Effector memory CD4-positive, alpha-beta T cell (primary cell): ENCODE data around the gene EIF4H.

Experiments
- DNase-seq, 3 donors: peaks; one replicate each; pipeline ENCODE4 v3.0.0-alpha.2; 2020
- H3K27ac ChIP-seq: 2 replicates; pipeline ENCODE4 v1.7.0; 2013; ENCODE audit warnings: mild to moderate bottlenecking, low read length, moderate library complexity; ENCODE audit not compliant: insufficient read depth, poor library complexity, severe bottlenecking
- H3K27me3 ChIP-seq: replicated peaks from 2 replicates; pipeline ENCODE4 v1.7.0; 2013; ENCODE audit warnings: mild to moderate bottlenecking, low read length; ENCODE audit not compliant: insufficient read depth, control insufficient read depth, poor library complexity, severe bottlenecking
- H3K36me3 ChIP-seq: 2 replicates; pipeline ENCODE4 v1.7.0; 2013; ENCODE audit warnings: mild to moderate bottlenecking, low read length, moderate library complexity; ENCODE audit not compliant: control insufficient read depth, insufficient read depth
- H3K4me1 ChIP-seq: 2 replicates; pipeline ENCODE4 v1.7.0; 2013; ENCODE audit warnings: low read length, mild to moderate bottlenecking; ENCODE audit not compliant: control insufficient read depth, insufficient read depth, poor library complexity, severe bottlenecking
- H3K4me3 ChIP-seq: 2 replicates; pipeline ENCODE4 v1.7.0; 2013; ENCODE audit warnings: low read length, low read depth, mild to moderate bottlenecking; ENCODE audit not compliant: insufficient read depth, poor library complexity, severe bottlenecking
- H3K9me3 ChIP-seq: 2 replicates; pipeline ENCODE4 v1.7.0; 2013; ENCODE audit warnings: mild to moderate bottlenecking, low read length, moderate library complexity; ENCODE audit not compliant: control insufficient read depth
- total RNA-seq, 3 donors: gene quantifications; one replicate each; lab custom pipeline; 2026; lab: John Stamatoyannopoulos, UW

Gene EIF4H
- total RNA-seq = 296 to 359 (median 314) reads per million in 3 donors

GRCh38 chr7:74173866-74174605 lies at the start of gene EIF4H:
Gene EIF4H (plus strand): TSS chr7:74174356. CDS start chr7:74174384, 28 bp downstream.
- H3K36me3 ChIP-seq = peaks cover 6% of the 10 kb centered on the region
- no peaks in the 10 kb centered on the region for H3K9me3 ChIP-seq
- peak; percentile 86 to 88 (median 87) for DNase-seq
- H3K4me3 ChIP-seq = peak within 1 kb of the TSS; percentile 97
- peaks cover 39% of the 10 kb centered on the region for H3K4me1 ChIP-seq
- H3K27ac ChIP-seq = peak within 1 kb of the TSS; percentile 91
- H3K27me3 ChIP-seq = no peaks in the 10 kb centered on the region

- Histone ChIP-seq H3K36me3 (peaks cover 2% of the 10 kb centered on the region), H3K27me3 (no peaks in the 10 kb centered on the region), H3K27ac (no peak overlapping the region), H3K4me1 (no peaks in the 10 kb centered on the region), H3K4me3 (no peak overlapping the region), H3K9me3 (no peaks in the 10 kb centered on the region)
- DNase-seq = no peak
Observed at GRCh38 chr7:74126220-74126880, 47.8 kb upstream of the EIF4H start.

GRCh38 chr7:74129887-74130286 lies 44.3 kb upstream of the EIF4H start:
- H3K4me3 ChIP-seq = no peak overlapping the region
- no peaks in the 10 kb centered on the region for H3K27me3 ChIP-seq
- no peak overlapping the region for H3K27ac ChIP-seq
- no peaks in the 10 kb centered on the region for H3K4me1 ChIP-seq
- DNase-seq = no peak
- H3K36me3 ChIP-seq = no peaks in the 10 kb centered on the region
- no peaks in the 10 kb centered on the region for H3K9me3 ChIP-seq

GRCh38 chr7:74130518-74130917 lies 43.6 kb upstream of the EIF4H start:
- H3K4me1 ChIP-seq = no peaks in the 10 kb centered on the region
- H3K27ac ChIP-seq = no peak overlapping the region
- no peaks in the 10 kb centered on the region for H3K27me3 ChIP-seq
- no peak overlapping the region for H3K4me3 ChIP-seq
- no peaks in the 10 kb centered on the region for H3K36me3 ChIP-seq
- H3K9me3 ChIP-seq = no peaks in the 10 kb centered on the region
- DNase-seq = no peak

DNA sequence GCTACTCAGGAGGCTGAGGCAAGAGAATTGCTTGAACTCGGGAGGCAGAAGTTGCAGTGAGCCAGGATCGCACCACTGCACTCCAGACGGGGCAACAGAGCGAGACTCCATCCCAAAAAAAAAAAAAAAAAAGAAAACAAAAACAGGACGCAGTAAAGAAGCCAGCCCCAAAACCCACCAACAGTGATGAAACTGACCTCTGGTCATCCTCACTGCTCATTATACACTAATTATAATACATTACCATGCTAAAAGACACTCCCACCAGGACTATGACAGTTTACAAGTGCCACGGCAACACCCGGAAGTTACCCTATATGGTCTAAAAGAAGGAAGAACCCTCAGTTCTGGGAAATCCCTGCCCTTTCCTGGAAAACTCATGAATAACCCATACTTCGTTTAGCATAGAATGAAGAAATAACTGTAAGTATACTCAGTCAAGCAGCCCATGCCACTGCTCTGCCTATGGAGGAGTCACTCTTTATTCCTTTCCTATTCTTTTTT lies 40.0 kb upstream of the EIF4H start:
- Histone ChIP-seq H3K27ac (no peak overlapping the region), H3K9me3 (no peaks in the 10 kb centered on the region)
- DNase-seq = no peak

GRCh38 chr7:74138334-74138867 lies 35.8 kb upstream of the EIF4H start:
- no peaks in the 10 kb centered on the region for H3K9me3 ChIP-seq
- H3K4me3 ChIP-seq = no peak overlapping the region
- no peaks in the 10 kb centered on the region for H3K36me3 ChIP-seq
- peak in 2 of 3 donors; percentile 10 to 17 for DNase-seq
- no peak overlapping the region for H3K27ac ChIP-seq
- no peaks in the 10 kb centered on the region for H3K4me1 ChIP-seq
- no peaks in the 10 kb centered on the region for H3K27me3 ChIP-seq

More for the DNA sequence above, 40.0 kb upstream of the EIF4H start:
- H3K4me3 ChIP-seq = no peak overlapping the region
- no peaks in the 10 kb centered on the region for H3K36me3 ChIP-seq
- no peaks in the 10 kb centered on the region for H3K27me3 ChIP-seq
- H3K4me1 ChIP-seq = no peaks in the 10 kb centered on the region

GRCh38 chr7:74138945-74139843 lies 35.0 kb upstream of the EIF4H start:
- Histone ChIP-seq H3K27ac (no peak overlapping the region), H3K4me1 (no peaks in the 10 kb centered on the region), H3K9me3 (no peaks in the 10 kb centered on the region), H3K36me3 (no peaks in the 10 kb centered on the region), H3K27me3 (no peaks in the 10 kb centered on the region), H3K4me3 (no peak overlapping the region)
- DNase-seq = no peak

DNA sequence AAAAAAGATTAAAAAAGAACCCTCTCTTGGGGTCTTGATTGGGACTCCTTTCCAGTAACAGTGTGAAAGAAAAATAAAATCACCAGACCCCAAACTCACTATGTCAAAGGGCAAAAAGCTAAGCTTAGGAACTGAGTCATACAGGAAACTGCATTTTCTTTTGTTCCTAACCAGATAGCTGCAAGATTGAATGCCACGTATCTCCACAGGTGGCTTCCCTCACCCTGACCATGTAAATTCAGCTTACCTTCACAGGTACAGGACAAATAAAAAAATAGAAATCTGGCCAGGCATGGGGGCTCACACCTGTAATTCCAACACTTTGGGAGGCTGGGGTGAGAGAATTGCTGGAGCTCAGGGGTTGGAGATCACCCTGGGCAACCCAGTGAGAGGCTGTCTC lies 32.5 kb upstream of the EIF4H start:
- Histone ChIP-seq H3K36me3 (no peaks in the 10 kb centered on the region), H3K9me3 (no peaks in the 10 kb centered on the region), H3K27ac (no peak overlapping the region), H3K27me3 (no peaks in the 10 kb centered on the region), H3K4me3 (no peak overlapping the region), H3K4me1 (no peaks in the 10 kb centered on the region)
- no peak for DNase-seq

DNA sequence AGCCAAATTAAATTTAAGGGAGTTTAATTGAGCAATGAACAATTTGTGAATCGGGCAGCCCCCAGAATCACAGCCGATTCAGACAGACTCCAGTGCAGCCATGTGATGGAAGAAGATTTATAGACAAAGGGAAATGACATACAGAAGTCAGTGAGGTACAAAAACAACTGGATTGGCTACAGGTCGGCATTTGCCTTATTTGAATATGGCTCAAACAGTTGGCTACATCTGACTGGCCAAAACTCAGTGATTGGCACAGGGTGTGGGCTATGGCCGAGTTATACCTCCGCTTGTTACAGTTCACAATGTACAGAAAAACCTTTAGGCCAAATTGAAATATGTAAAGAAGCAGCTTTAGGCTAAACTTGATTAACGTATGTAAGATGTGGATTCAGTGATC lies 30.8 kb upstream of the EIF4H start:
- H3K9me3 ChIP-seq = no peaks in the 10 kb centered on the region
- no peak overlapping the region for H3K4me3 ChIP-seq
- H3K27ac ChIP-seq = no peak overlapping the region
- H3K27me3 ChIP-seq = no peaks in the 10 kb centered on the region
- H3K4me1 ChIP-seq = no peaks in the 10 kb centered on the region
- H3K36me3 ChIP-seq = no peaks in the 10 kb centered on the region
- DNase-seq = no peak
